GM19372 (cell line): ENCODE results near the gene ALOXE3.
"Not testable (repeated sequence)": the region's sequence is repeated elsewhere in the genome, so short reads cannot be mapped to it uniquely, and the experiment has no call there.

ENCODE experiments used
- ATAC-seq: cut with Tn5 transposase; IDR thresholded peaks from one replicate; pipeline ENCODE4 v1.9.1; 2021; ENCODE audit warnings: mild to moderate bottlenecking, low read depth, moderate library complexity; ENCODE audit not compliant: unreplicated experiment

ALOXE3 gene

DNA sequence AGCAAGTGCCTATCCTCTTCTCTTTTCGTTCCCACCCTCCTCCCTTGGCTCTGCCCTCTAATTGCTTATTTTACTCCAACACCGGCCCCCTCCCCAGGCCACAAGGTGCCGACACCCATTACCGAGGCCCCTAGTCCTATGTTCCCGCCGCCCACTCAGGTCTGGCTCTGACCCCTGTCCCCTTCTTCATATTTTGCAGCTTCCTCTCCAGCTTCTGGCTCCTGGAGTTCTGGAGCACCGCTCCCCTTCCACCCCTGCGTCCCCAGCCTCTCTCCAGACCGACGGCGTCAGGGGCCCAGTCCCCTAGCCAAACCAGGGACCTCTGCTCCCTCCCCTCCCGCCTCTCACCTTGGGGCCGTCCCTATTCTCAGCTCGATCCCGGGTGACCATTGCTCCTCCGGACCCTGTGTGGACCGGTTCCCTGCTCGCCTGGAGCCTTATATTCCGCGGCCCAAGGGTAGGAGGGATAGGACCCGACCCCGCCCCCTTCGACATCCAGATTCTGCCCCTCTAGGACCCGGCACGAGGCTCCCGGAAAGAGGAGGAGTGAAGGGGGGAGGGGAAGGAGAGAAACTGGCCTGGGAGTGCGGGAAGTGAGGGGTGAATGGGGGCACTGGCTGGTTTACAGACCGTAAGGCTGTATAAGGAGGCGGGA, 5.5 kb upstream of the ALOXE3 start, which contains the start of gene HES7:
Gene HES7 (minus strand): TSS at position 412 of the 655 bp plus-strand sequence. CDS start 22 bp downstream, at position 390.
- ATAC-seq, result no peak

DNA sequence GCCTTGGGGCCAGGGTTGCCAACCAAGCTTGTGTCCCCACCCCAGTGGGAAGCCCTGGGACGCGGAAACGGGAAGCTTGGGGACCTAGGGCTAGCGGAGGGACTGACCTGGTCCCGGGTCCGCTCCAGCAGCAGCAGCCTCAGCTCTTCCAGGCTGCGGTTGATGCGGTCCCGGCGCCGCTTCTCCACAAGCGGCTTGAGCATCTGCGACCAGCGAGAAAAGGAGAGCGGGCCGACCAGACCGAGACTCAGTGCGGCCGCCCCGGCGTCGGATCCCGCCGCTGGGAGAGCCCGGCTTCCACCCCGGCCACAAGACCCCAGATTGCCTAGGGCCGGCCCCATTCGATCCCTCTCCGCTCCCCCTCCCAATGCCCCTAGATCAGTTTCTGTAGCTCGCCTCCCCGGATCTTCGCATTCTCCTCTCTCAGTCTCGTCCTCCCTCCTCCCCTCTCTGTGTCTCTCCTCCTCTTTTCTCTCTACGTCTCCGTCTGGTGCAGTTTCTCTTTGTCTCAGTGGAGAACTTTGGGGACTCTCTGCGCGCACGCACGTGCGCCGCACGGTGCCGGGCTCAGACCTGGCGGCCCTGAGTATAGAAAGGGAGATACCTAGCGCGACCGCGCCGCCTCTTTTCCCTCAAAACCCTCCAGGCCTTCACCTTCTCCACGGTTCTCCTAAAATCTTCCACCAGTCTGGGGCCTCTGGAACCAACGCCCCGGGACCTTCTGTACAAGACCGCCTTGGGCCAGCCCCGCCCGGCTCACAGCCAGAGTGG, 4.8 kb upstream of the ALOXE3 start:
- no peak for ATAC-seq

DNA sequence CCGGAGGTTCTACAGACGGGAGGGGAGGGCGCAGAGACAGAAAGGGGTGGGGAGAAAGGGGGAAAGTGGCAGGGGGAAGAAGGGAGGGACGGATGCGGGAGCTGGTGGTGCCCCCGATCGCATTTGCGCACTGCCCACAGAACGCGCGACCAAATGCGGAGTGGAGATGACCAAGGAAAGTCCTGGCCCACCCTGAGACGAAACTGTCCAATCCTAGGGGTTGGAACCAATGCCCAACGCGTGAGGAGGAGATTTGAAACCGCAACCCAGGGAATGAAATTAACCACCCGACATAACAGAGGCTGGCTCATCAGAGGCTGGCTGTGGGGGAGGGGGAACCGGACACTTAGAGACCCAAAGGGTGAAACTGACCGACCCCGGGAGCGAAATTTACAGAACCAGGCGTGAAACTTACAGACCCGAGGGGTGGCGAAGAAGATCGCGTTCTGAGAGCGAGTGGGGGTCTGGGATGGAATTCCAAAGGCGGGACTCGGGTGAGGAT, 4.2 kb upstream of the ALOXE3 start:
- no peak for ATAC-seq

DNA sequence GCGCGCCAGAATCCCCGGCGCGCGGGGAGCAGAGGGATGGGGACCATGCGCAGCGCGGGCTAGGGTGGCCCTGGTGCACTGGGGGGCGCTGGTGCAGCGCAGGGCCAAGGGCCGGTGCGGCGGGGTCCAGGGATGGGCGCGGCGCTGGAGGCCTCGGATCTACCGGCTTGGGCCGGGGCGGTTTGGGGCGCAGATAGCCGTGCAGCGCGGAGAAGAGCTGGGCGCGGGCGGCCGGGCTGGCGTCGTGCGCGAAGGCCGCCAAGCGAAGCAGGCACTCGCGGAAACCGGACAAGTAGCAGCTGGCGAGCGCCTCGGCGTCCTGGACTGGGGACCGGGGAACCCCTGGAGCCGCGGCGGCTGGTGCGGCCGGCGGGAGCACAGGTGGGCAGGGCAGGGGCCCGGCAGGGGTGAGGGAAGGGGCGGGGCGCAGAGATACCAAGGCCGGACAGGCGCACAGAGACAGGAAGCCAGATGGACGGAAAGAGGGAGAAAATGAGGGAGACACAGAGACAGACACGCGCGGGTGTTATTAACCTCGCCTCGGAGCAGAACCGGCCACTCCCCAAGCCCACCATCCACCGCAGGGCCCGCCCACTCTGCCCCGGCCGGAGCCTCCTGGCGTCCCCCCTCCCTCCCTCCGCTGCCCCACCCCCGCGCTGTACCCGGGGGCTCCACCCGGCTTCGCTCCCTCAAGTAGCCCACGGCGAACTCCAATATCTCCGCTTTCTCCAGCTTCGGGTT, 3.5 kb upstream of the ALOXE3 start:
- no peak for ATAC-seq

DNA sequence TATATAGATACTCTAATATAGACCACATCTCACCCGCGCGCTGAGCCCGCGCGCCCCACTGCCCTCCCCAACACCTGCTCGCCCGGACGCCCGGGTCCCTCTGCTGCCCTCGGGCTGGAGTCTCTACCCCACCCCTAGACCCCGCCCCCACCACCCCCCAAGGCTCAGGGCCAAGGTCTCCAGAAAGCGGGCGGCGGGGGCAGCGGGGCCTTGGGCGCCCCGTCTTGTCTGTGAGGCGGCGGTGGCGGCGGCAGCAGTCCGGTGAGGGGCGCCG, 3.0 kb upstream of the ALOXE3 start:
- ATAC-seq, result no peak

DNA sequence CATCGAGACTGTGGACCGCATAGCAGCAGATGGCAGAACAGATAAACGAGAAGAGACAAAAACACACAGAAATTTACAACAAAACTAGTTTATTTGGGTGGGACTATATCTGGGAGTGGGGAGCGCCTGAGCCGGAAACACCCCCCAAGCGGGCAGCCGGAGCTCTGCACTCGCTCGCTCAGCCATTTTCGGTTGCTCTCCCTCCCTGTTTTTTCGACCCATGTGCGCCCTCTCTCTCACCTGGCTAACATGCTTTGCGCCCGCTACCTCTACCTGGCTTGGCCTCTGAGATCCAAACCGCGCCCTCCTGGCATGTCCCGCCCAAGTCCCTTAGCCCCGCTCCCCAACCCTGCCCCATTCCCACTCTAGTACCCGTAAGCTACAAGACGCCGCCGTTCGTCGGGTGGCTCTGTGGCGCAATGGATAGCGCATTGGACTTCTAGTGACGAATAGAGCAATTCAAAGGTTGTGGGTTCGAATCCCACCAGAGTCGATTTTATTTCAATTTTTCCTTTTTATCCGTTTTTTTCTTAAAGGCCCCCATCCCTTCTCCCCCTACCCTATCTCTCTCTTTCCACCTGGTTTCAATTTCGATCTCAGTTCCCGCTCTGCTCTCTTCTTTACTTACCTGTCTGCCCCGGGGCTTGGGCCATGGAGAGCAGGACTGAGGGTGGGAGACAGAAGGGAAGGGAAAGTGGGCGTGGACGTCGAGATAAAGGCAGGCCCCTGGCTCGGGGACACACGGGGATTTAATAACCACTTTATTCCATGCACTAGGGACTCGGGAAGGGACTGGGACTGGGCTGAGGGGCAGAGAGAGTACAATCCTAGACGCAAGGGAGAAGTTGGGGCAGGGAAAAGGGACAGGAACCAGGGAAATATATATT, 2.4 kb upstream of the ALOXE3 start:
- no peak for ATAC-seq

DNA sequence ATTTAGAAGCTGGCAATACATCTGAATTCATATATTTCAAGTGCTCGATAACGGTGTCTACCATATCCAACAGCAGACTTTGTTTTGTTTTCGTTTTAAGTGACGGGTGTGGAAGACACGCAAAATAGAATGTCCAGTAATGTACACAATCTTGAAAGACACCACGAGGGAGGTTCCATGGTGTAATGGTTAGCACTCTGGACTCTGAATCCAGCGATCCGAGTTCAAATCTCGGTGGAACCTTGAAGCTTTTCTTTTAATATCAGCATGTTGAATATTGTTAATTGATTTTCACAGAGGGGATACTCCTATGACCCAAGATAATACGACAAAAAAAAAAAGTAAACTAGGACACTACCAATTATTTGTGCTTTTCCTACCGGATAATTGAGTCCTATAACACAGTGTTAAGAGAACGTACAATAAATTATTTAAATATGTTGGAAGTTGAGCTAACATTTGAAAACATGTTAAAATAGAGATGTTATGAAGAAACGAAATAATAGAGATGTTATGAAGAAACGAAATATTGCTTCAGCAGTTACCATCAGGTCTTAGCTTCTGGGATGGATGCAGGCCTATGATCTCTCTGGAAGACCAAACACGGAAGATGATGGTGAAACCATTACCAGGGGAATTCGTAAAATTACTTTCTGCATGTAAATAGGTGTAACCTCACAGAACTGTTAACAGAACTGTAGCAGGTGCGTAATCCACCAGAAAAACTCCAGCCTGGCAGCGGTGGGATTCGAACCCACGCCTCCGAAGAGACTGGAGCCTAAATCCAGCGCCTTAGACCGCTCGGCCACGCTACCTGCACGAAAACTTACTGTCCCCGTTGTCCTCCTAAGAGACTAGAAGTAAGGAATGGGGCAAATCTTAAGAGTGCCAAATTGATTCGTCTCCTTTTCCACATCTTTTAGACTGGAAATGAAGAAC, 1.5 kb upstream of the ALOXE3 start:
- peak; percentile 35 for ATAC-seq

DNA sequence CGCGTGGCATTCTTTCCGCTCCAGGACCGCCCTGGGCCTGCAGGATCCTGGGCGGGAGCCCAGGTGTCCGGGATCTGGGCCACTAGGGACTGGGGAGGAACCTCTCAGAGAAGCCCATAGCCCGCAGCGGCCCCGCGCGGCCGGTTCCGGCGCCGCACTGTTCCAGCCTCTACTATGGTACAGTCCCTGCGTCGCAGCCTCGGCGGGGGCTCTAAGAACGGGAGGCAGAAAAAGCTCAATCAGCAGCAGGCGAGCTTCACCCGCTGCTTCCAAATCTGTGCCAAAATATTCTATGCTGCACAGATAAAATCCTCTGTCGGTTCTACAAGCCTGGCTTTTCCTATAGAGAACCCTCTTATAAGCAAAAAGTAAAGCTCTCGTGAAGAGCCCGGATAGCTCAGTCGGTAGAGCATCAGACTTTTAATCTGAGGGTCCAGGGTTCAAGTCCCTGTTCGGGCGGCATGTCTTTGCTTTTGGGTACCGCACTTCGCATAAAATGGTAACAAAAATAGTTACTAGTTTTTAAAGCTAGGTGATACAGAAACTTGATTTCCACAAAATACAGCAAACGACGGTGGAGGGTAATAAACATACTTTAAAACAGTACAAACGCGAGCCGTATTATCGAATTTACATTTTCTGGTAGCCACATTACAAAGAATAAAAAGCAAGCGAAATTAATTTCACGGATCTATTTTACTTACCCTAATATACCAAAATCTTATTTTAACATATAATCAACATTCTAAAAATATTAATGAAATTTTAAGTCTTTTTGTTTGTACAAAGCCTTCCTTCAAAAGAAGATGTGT, 661 bp upstream of the ALOXE3 start:
- ATAC-seq, result no peak

DNA sequence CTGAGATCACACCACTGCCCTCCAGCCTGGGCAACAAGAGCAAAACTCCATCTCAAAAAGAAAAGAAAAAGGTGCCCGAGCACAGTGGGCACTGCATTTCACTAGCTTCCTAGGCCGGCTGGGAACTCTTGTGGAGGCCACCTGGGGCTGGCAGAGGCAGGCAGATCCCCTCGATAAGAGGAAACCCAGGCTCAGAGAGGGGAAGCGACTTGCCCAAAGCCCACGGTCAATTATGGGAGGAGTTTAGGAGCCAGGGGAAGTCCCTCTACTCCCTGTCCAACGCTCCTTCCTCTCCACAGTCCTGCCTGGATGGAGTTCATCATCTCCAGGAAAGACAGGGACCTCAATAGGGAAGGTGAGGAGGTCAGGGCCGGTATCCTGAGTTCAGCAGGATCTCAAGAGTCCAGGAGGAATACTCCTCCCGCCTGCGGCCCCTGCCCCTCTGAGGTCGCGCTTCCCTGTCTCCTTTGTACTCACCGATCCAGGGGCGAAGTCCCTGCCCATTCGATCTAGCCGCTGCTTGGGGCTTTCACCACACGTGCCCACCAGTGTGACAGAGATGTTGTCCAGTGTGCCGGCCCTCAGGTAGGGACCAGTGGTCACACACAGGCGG, 841 bp downstream of the ALOXE3 start:
- ATAC-seq, result no peak

DNA sequence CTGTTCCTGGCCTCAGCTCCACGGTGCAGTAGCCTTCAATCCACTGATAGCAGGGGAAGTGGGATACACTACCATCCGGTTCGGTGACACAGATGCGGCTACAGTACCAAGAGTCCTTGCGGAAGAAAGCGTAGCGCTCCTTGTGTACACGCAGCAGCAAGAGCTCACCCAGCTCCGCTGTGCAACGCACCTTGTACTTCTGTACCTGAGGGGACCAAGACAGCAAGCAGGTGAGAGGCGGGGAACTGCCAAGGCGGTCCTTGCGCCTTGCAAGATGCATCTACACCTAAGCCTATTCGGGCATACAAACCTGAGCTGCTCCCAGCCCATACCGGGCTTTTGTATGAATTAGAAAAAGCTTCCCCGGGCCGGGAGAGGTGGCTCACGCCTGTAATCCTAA, 1.5 kb downstream of the ALOXE3 start:
- no peak for ATAC-seq

DNA sequence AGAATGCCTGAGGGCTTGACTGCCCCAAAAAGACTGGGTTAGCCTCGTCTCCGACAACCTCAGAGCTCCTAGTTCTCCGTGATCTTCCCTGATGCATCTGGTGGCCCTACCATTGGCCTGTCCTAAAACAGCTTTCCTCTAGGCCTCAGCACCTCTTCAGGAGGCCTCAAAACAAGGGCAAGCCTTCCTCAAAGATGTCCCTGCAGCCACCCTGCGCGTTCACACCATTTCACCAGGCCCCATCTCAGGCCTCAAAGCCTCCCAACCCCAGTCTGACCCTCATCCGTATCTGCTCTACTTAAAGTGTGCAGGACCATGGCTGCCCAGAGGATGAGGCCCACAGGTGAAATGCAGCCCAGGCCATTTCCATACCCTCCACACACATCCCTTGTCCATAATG, 7.4 kb downstream of the ALOXE3 start:
- no peak for ATAC-seq

DNA sequence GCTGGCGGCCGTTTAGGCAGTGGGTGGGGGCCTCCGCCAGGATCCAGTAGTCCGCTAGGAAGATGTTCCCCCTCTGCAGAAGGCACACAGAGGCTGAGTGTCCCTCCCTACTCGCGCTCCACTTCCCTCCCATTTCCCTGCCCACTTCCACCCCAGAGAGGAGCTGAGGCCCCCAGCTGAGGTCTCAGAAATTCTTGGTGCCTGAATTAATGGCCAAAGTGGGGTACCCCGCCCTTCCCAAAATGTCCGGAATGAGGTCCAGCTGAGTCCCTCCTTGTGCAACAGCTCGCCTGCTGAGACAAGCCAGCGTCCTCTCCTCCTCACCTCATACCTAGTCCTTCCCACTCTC, 7.9 kb downstream of the ALOXE3 start:
- ATAC-seq, result no peak

DNA sequence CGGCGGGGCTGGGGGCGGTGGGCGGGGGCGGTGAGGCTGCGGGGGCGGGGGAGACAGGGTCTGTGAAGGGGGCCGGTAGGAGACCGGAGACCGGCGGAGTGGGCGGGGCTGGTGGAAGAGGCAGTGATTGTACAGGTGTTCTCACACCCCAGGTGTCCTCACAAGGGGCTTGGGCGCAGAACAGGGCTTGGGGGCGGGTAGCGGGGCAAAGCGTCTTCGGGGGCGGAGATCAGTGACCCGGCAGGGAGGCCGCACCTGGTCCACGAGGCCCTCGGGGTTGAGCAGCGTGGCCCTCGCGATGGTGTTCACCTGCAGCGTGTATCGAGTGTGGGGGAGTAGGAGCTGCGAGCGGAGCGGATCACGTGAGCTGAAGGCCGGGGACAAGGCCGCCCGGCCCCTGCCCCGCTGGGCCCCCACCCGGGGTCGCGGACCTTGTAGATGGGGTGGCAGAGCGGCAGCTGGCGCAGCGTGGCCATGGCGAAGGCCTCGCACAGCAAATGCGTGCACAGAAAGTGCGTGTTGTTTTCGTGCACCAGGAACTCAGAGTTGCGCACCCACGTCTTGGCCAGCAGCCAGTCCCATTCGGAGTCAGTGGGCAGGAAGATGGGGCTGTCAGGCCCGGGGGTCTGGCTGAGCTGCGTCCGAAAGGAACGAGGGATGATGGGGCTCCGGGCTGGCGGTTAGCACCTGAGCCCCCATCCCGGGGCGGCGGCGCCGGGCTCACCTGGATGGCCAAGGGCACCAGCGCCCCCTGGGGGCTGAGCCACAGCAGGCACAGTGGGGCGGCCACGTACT, 8.5 kb downstream of the ALOXE3 start:
- ATAC-seq, result no peak

DNA sequence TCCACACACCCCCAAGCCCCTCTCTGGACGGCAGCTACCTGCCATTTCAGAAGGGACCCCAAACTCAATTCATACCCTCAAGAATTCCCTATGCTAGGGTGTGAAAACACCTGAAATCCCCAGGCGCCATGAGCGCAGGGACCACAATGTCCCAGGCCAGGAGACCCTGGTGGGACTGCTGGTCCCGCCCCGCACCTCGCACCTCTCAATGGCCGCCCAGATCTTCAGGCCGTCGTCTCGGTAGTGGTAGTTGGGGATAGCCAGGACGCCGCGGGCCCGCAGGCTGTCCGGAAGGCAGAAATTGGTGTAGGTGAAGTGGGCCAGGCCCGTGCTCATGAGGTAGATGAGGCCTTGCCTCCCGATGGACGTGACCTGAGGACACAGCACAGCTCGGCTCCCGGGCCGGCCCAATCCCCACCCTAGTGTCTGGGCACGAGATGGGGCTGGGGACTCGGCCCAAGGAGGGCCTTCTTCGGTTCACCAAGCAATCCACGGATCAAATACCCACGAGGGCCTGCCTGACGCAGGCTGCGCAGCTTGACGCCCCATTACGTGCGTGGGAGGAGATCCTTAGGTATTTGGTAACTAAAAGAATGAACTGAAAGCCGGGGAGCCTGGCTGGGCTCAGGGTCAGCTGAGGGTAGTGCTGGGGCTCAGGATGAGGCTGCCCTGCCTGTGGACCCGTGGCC, 9.2 kb downstream of the ALOXE3 start:
- no peak for ATAC-seq

DNA sequence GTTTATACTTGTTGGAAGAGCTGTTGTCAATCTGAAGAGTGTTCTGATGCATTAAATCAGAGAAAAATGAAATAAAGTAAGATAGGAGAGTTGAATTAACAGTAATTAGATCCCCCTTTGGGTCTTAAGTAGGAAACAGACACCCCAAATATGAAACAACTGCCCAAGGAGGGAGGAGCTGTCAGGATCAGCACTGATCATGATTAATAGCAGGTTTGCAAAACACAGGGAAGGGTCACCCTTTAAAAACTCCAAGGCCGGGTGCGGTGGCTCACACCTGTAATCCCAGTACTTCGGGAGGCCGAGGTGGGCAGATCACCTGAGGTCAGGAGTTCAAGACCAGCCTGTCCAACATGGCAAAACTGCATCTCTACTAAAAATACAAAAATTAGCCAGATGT, 11.3 kb downstream of the ALOXE3 start:
- not testable (repeated sequence) for ATAC-seq

DNA sequence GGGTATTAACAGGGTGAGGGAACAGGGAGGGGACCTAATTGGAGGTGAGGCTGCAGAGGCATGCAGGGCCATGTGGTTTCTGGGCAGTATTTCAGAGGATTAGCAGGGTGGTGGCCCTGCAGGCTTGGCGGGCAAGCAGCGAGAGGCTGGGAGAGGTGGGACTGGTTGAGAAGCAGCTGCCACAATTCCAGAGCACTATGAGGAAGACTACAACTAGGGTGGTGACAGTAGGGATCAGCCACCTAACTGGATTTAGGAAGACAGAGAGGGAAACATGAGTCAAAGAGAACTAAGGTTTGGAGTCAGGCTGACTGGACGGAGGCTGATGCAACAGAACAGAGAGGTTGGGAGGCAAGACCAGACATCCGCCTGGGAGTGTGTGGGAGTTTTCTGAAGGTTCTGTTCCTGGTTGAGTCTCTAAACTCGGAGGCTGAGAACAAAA, 12.3 kb downstream of the ALOXE3 start:
- ATAC-seq, result no peak

DNA sequence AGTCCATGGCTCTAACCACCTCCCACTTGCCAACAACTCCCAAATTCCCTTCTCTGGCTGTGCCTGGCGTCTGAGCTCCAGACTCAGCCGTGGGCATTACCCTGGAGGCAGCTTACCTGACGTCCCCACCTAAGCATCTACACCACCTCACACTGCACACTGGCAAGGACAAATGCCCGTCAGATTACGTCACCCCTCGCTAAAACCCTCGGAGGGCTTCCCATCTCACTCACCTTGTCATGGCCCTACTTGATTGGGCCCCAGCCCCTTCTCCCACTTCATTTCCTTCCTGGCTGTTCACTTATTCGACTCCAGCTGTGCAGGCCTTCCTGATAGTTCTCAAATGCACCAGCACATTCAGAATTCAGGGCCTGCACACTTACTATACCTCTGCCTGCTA, 13.4 kb downstream of the ALOXE3 start:
- no peak for ATAC-seq
